ENCODE measurements around the gene RGS3. TPM values are rescaled to one million over a fixed set of nuclear protein-coding genes. Genes with fewer than 3 reads are reported as not detected.

RGS3 gene
- total RNA-seq, 2 experiments from 2014 or later = 57.1 to 76.4 TPM

DNA sequence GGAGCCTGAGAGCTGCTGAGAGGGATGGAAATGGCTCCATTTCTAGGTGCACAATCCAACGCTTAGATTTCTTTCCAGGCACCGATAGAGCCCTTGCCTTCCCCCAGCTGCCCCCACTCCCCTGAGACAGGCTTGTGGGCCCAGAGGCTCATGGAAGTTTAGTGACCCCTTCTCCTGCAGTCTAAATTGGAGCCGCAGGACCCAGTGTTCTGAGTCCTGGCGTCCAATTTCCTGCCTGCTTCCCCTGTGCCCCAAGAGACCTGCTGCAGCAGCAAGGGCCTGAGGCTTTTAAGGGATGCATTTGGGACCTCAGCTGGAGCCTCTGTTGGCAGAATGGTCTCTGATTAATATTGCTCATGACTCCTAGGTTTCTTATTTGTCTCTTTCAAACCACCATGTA, 61.7 kb downstream of the RGS3 start:
- Mint-ChIP-seq H3K9me3 (ENCODE audit: low read depth) (no peaks in the 10 kb centered on the region), H3K27ac (no peak overlapping the region), H3K36me3 (peaks cover 42% of the 10 kb centered on the region), H3K27me3 (no peaks in the 10 kb centered on the region), H3K4me1 (peaks cover 52% of the 10 kb centered on the region), H3K4me3 (no peak overlapping the region)
- no peak for ATAC-seq
- CTCF ChIA-PET = interaction anchor here (0.9 to 10.1 kb wide), 5 partner anchors 17 to 130 kb away, joined by 3 to 105 read pairs (median 5); no protein-coding TSS in a partner anchor
- no peak for DNase-seq

DNA sequence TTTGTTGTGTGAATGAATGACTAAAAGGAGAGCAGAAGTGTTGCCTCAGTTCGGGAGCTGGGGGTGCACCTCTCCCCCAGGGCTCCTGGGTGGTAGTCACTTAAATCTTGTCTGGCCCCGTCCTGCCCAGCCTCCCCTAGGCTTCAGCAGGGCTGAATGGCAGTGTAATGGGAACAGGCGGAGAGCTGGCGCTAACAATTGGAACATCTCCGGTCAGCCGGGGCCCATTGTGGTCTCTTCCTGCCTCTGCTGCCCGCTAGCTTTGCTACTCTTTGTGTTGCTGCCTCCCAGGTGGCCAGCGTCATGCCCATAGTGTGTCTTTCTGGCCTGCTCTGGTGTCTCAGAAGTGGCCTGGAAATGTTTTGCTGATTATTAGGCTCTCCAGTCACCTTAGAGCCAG, 62.3 kb downstream of the RGS3 start:
- Mint-ChIP-seq H3K27me3 (no peaks in the 10 kb centered on the region), H3K4me1 (peaks cover 47% of the 10 kb centered on the region), H3K27ac (no peak overlapping the region), H3K4me3 (no peak overlapping the region), H3K9me3 (ENCODE audit: low read depth) (no peaks in the 10 kb centered on the region), H3K36me3 (peaks cover 45% of the 10 kb centered on the region)
- DNase-seq (no peak), ATAC-seq (no peak)
- CTCF ChIA-PET = interaction anchor here (0.9 to 4.5 kb wide), 2 partner anchors 112 to 130 kb away, joined by 3 to 14 read pairs; no protein-coding TSS in a partner anchor

DNA sequence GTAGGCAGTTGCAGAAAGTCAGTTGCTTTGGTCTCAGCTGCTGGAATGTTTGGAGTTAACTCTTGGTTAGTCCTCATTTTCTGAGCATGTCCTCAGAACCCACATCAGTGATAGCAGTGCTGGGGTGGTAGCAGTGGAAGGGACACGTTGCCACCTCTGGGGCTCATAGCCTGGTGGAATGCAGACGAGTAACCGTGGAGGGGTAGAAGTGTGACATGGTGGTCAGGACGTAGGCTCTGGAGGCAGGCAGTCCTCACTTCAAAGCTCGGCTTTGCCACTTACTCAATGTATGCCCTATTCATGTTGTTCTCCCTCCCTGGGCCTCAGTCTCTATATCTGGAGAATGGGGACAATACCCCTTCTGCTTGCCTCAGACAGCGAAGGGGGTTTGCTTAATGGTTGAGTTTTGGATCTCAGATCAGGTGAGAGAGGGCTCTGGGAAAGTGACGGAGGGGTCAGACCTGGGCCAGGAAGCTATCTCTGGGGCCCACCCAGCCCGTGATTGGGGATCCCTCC, 62.8 kb downstream of the RGS3 start:
- H3K36me3 Mint-ChIP-seq = peaks cover 45% of the 10 kb centered on the region
- ATAC-seq (no peak), DNase-seq (no peak)
- no peak overlapping the region for H3K4me3 Mint-ChIP-seq
- no peak overlapping the region for H3K27ac Mint-ChIP-seq
- peaks cover 44% of the 10 kb centered on the region for H3K4me1 Mint-ChIP-seq
- no peaks in the 10 kb centered on the region for H3K9me3 Mint-ChIP-seq (ENCODE audit: low read depth)
- H3K27me3 Mint-ChIP-seq = no peaks in the 10 kb centered on the region
- CTCF ChIA-PET = interaction anchor here (0.9 to 4.5 kb wide), 3 partner anchors 53 to 129 kb away, joined by 3 to 14 read pairs (median 3); no protein-coding TSS in a partner anchor

DNA sequence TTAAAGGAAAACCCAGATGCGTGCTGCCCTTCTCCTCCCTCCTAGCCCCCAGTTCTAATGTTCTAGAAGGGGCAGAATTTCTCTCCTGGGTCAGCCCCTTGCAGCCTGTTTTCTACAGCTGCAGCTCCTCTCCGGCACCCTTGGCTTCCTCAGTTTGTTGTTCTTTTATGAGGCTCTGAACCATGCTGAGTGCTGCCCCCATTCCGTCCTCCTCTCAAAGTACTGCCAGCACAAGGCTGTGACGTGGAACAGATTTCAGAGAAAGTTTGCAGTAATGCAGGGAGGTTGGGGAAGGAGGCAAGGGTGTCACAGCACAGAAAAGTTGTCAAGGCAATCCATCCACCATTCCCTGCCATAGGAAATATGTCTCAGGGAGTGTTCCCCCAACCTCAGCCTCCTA, 63.3 kb downstream of the RGS3 start:
- DNase-seq = no peak
- Mint-ChIP-seq H3K4me3 (no peak overlapping the region), H3K27ac (no peak overlapping the region)

DNA sequence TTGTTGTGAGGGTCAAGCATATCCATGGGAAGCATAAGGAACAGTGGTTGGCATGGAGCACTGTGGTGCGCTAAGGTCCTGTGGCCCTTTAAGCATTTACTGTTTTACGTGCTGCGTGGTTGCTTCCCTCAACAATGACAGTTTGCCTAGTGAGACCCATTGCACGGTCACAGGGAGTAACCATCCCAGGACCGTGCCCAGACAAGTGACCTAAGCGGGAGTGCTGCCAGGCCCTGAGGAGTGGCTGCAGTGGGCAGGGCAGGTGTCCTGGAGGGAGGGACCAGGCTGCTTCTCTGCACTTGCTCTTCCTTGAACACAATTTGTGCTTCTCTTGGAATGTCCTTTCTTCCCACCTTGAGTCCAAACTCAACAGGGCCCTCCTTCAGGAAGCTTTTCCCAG, 64.6 kb downstream of the RGS3 start:
- ATAC-seq (no peak), DNase-seq (no peak)
- H3K27ac Mint-ChIP-seq = no peak overlapping the region
- peaks cover 41% of the 10 kb centered on the region for H3K36me3 Mint-ChIP-seq
- no peaks in the 10 kb centered on the region for H3K9me3 Mint-ChIP-seq (ENCODE audit: low read depth)
- no peaks in the 10 kb centered on the region for H3K27me3 Mint-ChIP-seq
- no peak overlapping the region for H3K4me3 Mint-ChIP-seq
- H3K4me1 Mint-ChIP-seq = peaks cover 26% of the 10 kb centered on the region
- CTCF ChIA-PET = no interaction called here

More for the DNA sequence above, 63.3 kb downstream of the RGS3 start:
- H3K9me3 Mint-ChIP-seq (ENCODE audit: low read depth) = no peaks in the 10 kb centered on the region
- peaks cover 39% of the 10 kb centered on the region for H3K4me1 Mint-ChIP-seq
- no peak for ATAC-seq
- no peaks in the 10 kb centered on the region for H3K27me3 Mint-ChIP-seq
- CTCF ChIA-PET = interaction anchor here (1.0 kb wide), 1 partner anchor 52 kb away, joined by 3 read pairs; no protein-coding TSS in a partner anchor
- peaks cover 46% of the 10 kb centered on the region for H3K36me3 Mint-ChIP-seq

DNA sequence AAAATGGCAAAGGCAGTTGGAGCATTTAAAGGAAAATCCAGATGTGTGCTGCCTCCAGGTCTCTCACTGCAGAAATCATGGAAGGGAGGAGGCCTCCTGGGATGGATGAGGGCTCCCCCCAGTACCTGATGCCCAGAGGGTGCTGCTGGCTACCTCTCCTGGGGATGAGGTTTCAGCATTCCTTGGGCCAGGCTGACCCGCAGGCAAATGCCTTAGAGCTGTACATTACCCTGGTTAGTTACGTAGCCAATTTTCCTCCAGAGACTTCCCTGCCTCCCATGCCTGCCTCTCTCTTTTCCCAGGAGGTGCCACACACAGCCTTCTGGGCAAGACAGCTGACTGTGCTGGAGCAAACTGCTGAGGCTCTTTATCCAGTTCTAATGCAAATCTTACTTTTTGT, 65.3 kb downstream of the RGS3 start:
- Mint-ChIP-seq H3K27me3 (no peaks in the 10 kb centered on the region), H3K27ac (no peak overlapping the region), H3K9me3 (ENCODE audit: low read depth) (no peaks in the 10 kb centered on the region), H3K4me1 (peaks cover 19% of the 10 kb centered on the region), H3K36me3 (peaks cover 35% of the 10 kb centered on the region), H3K4me3 (no peak overlapping the region)
- no peak for ATAC-seq
- CTCF ChIA-PET = no interaction called here
- DNase-seq = no peak

DNA sequence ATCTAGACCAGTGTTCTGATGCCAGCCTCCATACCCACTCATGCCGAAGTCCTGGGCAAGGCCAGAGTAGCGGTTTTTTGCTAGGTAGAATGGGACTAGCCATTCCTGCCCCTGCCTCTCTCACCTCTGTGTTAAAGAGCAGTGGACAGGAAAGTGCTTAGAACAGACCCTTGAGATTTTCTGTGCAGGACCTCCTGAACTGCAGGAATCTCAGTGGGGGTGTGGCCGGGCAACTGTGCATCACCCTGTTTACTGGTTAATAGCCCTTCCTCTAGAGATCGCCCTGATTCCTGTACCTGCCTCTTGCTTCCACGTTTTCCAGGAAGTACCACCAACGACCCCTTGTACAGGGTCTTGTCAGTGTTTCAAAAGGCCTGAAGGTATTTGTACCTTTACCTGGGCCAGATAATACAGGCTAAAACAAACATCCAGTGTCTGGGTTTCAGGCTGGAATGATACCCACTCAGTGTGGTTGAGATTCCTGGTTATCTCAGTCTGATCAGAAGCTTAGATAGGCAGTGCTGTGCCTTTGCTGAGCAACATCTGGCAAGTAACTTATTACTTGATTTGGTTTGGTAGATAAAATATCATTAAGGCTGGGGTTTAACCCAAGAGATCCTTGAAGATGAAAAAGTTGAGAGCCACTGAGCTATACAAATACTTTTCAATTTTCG, 65.9 kb downstream of the RGS3 start:
- H3K4me3 Mint-ChIP-seq = no peak overlapping the region
- peaks cover 12% of the 10 kb centered on the region for H3K4me1 Mint-ChIP-seq
- H3K36me3 Mint-ChIP-seq = peaks cover 30% of the 10 kb centered on the region
- H3K27ac Mint-ChIP-seq = no peak overlapping the region
- no peak for DNase-seq
- H3K27me3 Mint-ChIP-seq = no peaks in the 10 kb centered on the region
- CTCF ChIA-PET = interaction anchor here (1.2 kb wide), 1 partner anchor 12 kb away, joined by 3 read pairs; no protein-coding TSS in a partner anchor
- no peak for ATAC-seq
- no peaks in the 10 kb centered on the region for H3K9me3 Mint-ChIP-seq (ENCODE audit: low read depth)

DNA sequence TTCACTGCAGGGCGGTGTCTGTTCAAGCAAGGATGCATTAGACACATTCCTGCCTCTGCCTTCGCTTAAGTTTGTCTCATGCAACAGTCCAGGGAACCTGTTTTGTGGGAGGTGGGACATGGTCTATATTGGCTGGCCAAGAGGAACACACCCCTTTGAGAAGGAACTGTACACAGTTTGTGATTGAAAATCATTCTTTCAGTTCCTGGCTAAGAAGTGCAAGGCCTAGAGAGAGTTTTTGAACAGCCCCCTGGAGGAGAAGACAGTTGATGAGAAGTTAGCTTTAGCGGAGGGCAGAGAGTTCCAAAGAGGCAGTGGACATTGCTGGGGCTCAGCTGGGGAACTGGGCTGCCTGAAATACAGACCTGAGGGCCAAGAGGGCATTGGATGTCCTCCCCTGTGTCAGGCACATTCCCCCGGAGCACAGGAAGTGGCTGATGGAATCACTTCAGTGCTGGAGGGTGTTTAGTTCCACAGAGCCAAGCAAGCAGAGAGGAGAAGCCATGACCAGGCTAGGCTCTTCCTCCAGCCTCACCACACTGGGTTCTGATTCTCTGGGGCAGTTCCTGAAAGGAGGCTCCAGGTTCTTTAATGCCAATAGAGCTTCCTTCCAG, 66.6 kb downstream of the RGS3 start:
- H3K27ac Mint-ChIP-seq = peak overlapping the region; percentile 68
- ATAC-seq (no peak), DNase-seq (no peak)
- H3K9me3 Mint-ChIP-seq (ENCODE audit: low read depth) = no peaks in the 10 kb centered on the region
- no peaks in the 10 kb centered on the region for H3K27me3 Mint-ChIP-seq
- peaks cover 27% of the 10 kb centered on the region for H3K36me3 Mint-ChIP-seq
- no peak overlapping the region for H3K4me3 Mint-ChIP-seq
- peaks cover 7% of the 10 kb centered on the region for H3K4me1 Mint-ChIP-seq
- CTCF ChIA-PET = interaction anchor here (1.2 kb wide), 1 partner anchor 13 kb away, joined by 3 read pairs; no protein-coding TSS in a partner anchor

DNA sequence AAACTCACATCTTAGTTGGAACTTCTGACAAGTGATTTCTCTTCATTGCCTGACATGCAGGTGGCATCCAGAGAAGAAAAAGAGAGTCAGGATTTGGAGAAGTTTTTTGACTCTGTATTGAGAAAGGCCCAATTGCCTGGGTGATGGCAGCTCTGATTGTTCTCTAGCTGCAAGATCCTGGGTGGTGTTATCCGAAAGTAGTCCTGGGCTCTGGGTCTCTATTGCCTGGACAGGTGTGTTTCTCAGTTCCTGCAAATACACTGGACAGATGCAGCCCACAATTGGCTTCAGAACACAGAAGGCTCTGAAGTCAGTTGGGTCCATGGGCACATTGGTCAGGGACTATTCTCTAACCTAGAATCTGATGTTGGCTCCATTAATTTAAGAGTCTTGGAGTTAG, 67.4 kb downstream of the RGS3 start:
- no peak overlapping the region for H3K27ac Mint-ChIP-seq
- H3K27me3 Mint-ChIP-seq = no peaks in the 10 kb centered on the region
- peaks cover 24% of the 10 kb centered on the region for H3K36me3 Mint-ChIP-seq
- H3K4me1 Mint-ChIP-seq = no peaks in the 10 kb centered on the region
- DNase-seq = no peak
- H3K9me3 Mint-ChIP-seq (ENCODE audit: low read depth) = no peaks in the 10 kb centered on the region
- H3K4me3 Mint-ChIP-seq = no peak overlapping the region
- ATAC-seq = no peak
- CTCF ChIA-PET = interaction anchor here (1.8 kb wide), 1 partner anchor 124 kb away, joined by 4 read pairs; no protein-coding TSS in a partner anchor

DNA sequence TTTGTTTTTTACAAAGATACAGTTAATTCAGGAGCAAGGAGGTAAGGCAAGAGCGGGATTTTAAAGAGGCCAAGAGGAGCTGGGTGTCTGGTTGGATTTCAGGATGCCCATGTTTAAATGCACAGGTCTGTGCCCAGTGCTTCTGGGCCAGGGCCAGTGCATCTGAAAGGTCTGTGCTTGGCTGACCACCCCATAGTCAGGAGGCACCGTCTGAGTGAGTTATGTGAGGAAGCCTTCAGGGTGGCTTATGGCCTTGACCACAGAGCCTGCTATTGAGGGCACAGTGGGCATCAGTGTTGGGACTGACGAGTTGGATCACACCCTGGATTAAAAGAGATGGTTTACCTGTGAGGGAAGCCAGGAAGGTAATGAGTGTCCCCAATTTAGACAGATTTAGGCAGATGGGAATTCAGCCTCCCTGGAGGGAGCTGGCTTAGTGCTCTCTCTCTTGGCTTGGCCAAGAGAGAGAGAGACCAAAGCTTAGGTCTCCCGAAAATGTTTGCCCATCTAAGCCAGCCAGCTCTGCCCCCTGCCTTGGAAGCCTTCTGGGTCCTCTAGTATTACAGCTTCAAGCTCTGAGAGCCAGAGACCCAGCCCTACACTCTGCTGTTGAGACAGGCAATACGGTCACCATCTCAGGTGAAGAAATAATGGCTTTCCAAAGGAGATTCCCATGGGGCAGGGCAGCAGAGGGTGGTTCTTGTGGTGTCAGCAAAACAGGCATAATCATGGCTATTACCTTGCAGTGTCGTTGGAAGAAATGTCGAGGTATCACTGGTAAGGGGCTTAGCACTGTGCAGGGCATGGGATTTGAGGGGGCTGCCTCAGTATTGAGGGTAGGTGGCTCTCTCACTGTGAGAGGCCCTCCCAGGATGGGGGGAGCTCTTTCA, 68.6 kb downstream of the RGS3 start:
- Mint-ChIP-seq H3K27me3 (no peaks in the 10 kb centered on the region), H3K4me3 (no peak overlapping the region), H3K36me3 (peaks cover 24% of the 10 kb centered on the region), H3K4me1 (no peaks in the 10 kb centered on the region), H3K27ac (no peak overlapping the region), H3K9me3 (ENCODE audit: low read depth) (no peaks in the 10 kb centered on the region)
- DNase-seq (no peak), ATAC-seq (no peak)
- CTCF ChIA-PET = interaction anchor here (1.8 to 2.1 kb wide), 2 partner anchors 14 to 123 kb away, joined by 4 to 7 read pairs; no protein-coding TSS in a partner anchor

DNA sequence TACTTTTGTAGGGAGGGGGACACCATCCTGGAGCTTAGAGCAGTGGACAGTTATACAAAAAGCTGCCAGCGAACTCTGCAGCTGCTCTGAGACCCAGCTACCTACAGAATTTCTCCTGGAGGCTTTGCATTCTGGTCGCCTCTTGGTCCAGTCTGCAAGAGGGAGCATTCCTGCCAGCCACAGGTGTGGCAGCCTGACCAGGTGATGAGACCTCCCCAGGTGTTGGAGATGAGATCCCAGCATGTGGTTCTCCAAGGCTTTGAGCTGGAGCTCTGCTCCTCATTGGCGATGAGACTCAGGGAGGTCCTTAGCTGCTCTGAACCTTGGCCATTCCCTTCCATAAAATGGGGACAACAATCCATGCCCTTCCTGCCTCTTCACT, 69.3 kb downstream of the RGS3 start:
- DNase-seq (no peak), ATAC-seq (no peak)
- no peaks in the 10 kb centered on the region for H3K4me1 Mint-ChIP-seq

DNA sequence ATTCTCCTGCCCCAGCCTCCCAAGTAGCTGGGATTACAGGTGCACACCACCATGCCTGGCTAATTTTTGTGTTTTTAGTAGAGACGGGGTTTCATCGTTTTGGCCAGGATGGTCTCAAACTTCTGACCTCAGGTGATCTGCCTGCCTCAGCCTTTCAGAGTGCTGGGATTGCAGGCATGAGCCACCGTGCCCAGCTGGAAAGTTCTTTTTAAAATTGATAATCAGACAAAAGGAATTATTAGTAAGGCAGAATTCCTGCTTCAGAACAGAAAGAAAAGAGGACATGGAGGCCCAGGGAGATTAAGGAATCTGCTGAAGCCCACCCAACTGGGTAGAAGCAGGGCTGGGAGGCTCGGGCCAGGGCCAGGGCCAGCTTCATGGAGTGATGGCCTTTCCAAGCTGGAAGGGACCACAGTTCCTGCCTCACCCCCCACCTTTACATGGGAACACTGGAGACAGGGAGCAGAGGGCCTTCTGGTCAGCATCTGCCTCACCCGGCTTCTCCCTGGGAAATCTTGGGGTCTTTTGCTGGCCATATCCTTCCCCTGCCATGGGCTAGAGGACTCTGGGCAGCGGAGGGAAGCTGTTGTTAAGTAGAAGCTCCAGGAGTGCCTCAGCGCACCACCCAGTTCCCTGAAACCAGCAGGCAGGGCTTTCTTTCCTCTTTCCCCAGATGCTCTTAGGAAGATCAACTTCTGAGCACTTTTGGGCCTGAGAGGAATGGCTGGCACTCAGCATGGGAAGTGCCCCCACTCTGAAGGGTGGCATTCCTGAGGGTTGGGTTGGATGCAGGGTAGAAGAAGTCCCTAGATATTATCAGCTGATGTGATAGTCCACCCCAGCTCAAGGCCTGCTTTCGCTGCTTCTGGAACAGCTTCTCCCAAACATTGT, 70.1 kb downstream of the RGS3 start:
- Mint-ChIP-seq H3K9me3 (ENCODE audit: low read depth) (no peaks in the 10 kb centered on the region), H3K27ac (no peak overlapping the region), H3K4me3 (no peak overlapping the region), H3K36me3 (peaks cover 26% of the 10 kb centered on the region), H3K27me3 (no peaks in the 10 kb centered on the region), H3K4me1 (no peaks in the 10 kb centered on the region)
- no peak for ATAC-seq
- CTCF ChIA-PET = interaction anchor here (2.1 kb wide), 1 partner anchor 16 kb away, joined by 7 read pairs; no protein-coding TSS in a partner anchor
- no peak for DNase-seq

More for the DNA sequence above, 69.3 kb downstream of the RGS3 start:
- H3K27me3 Mint-ChIP-seq = no peaks in the 10 kb centered on the region
- H3K9me3 Mint-ChIP-seq (ENCODE audit: low read depth) = no peaks in the 10 kb centered on the region
- no peak overlapping the region for H3K4me3 Mint-ChIP-seq
- H3K36me3 Mint-ChIP-seq = peaks cover 26% of the 10 kb centered on the region
- no peak overlapping the region for H3K27ac Mint-ChIP-seq
- CTCF ChIA-PET = interaction anchor here (1.8 to 2.1 kb wide), 2 partner anchors 15 to 123 kb away, joined by 4 to 7 read pairs; no protein-coding TSS in a partner anchor

Data from activated CD8-positive, alpha-beta memory T cell treated with anti-CD3 and anti-CD28 coated beads, Interleukin-2, amount 10 ng/mL, durations not matched to agents 7 days and 5 days (primary cell).